SK-MEL-5 (cell line): ENCODE results near the gene TASP1. TPM values are rescaled to one million over a fixed set of nuclear protein-coding genes. Genes with fewer than 3 reads are reported as not detected.
"Not testable (repeated sequence)": the region's sequence is repeated elsewhere in the genome, so short reads cannot be mapped to it uniquely, and the experiment has no call there.

ENCODE experiments used
- DNase-seq: peaks from one replicate; pipeline ENCODE4 v3.0.0-alpha.2; 2016; ENCODE audit warnings: low read depth, low spot score
- in situ Hi-C: cut with HindIII; loops from 2 replicates; pipeline ENCODE4 v1.10.0; 2016; ENCODE audit warnings: low sequenced_read_pairs, high pct_unique_total_duplicates, low pct_unique_long_range_greater_than_20kb
- total RNA-seq: library from RNA; depleted of rRNA; stranded (reverse); fragments of >200 nt; shearing (Covaris generic); gene quantifications from 2 replicates; pipeline ENCODE4 v1.2.3, GENCODE V29; 2014

TASP1 gene
- total RNA-seq, 1 experiment from 2014 or later, result 11.1 TPM

- DNase-seq, result no peak
- in situ Hi-C loops, result no loop called here
These were observed 108.6 kb downstream of the TASP1 start for GRCh38 chr20:13530146-13530545.

GRCh38 chr20:13526551-13526950, 112.2 kb downstream of the TASP1 start:
- no peak for DNase-seq
- in situ Hi-C loops, result no loop called here

- peak; percentile 39 for DNase-seq
- in situ Hi-C loops, result no loop called here
These were observed 113.3 kb downstream of the TASP1 start for GRCh38 chr20:13525225-13525940.

GRCh38 chr20:13524339-13524738, 114.4 kb downstream of the TASP1 start:
- in situ Hi-C loops, result no loop called here
- no peak for DNase-seq

- no peak for DNase-seq
- in situ Hi-C loops, result no loop called here
These were observed 120.9 kb downstream of the TASP1 start for GRCh38 chr20:13517831-13518230.

- no peak for DNase-seq
- in situ Hi-C loops, result no loop called here
These were observed 122.8 kb downstream of the TASP1 start for GRCh38 chr20:13515796-13516558.

DNA sequence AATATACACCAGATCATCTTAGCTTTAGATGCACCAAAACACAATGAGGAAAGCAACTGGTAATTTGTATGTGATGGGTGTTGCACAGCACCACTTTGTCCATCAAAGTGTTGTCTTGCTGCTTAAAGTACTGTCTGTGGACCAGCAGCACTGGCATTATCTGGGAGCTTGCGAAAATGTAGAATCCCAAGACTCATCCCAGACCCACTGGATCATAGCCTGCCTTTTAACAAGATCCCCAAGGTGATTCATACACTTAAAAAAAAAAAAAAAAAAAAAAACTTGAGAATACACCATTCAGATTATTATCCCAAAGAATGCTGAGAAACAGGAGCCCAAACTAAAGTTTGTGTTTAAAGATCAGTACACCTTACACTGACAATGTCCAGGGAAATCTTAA, 123.4 kb downstream of the TASP1 start:
- in situ Hi-C loops, result no loop called here
- no peak for DNase-seq

DNA sequence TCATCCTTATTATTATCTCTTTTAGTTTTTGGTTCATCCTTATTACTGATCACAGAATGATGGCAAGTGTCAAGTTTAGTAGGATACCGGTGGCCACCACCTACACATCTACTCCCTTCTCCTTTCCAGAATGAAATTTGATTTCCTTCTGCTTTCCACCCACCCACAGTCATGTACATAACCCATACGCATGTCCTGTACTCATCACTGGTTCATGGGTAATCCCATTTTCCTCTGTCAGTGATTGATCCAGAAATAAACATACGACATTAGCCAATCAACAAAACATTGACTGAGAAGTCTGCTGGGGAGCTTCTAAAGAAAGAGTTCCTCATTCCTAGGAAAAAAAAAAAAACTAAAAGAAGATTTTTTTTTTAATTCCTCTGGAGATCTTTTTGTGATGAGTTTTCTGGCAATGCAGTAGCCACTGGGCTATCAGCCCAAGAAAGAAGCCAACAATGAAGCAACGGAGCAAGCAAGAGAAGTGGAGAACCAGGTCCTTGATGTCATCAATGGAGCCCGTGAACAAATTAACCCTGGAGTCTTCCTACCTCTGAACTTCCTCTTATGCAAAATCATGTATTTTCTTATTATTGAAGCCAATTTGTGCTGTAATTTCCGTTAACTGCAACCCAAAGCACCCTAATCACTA, 127.8 kb downstream of the TASP1 start:
- in situ Hi-C loops, result no loop called here
- DNase-seq, result no peak

DNA sequence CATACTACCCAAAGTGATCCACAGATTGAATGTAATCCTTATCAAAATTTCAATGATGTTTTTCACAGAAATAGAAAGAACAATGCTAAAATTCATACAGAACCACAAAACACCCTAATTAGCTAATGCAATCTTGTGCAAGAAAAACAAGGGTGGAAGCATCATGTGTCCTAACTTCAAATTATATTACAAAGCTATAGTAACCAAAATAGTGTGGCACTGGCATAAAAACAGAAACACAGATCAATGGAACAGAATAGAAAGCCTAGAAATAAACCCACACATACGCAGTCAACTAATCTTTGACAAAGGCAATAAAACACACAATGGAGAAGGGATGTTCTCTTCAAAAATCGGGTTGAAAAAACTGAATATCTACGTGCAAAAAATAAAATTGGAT, 131.1 kb downstream of the TASP1 start:
- in situ Hi-C loops, result no loop called here
- DNase-seq, result no peak

DNA sequence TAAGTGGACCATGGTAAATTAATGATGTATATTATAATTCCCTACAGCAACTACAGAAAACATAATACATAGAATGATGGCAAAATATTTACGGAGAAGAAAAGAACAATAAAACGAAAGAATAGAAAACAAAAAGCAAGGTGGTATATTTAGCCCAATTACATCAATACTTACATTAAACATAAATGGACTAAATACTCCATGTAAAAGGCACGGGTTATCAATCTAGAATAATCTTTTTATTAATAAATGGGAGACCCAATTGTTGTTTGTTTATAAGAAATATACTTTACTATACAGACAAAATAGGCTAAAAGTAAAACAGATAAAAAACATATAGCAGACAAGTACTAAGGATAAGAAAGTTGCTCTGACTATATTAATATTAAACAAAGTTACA, 137.2 kb downstream of the TASP1 start:
- in situ Hi-C loops, result no loop called here
- DNase-seq, result no peak

DNA sequence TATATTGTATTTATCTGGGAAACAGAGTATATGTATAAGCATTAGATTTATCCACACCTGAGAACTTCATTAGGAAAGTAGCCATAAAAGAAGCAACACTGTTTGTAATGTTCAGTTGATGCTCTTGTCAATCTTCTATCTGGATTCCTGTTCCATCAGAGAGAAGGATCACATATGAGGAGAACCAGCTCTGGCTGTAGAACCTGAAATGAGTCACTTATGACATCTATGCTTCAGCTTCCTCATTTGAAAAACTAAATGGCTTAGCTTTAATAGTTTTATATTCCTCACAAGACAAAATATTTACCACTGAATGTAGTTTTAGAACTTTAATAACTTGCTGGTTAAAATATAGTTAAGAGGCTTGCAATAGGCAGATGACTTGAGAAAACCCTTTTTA, 144.7 kb downstream of the TASP1 start:
- in situ Hi-C loops, result no loop called here
- no peak for DNase-seq

- in situ Hi-C loops, result no loop called here
- no peak for DNase-seq
These were observed 145.6 kb downstream of the TASP1 start for GRCh38 chr20:13493143-13493542.

DNA sequence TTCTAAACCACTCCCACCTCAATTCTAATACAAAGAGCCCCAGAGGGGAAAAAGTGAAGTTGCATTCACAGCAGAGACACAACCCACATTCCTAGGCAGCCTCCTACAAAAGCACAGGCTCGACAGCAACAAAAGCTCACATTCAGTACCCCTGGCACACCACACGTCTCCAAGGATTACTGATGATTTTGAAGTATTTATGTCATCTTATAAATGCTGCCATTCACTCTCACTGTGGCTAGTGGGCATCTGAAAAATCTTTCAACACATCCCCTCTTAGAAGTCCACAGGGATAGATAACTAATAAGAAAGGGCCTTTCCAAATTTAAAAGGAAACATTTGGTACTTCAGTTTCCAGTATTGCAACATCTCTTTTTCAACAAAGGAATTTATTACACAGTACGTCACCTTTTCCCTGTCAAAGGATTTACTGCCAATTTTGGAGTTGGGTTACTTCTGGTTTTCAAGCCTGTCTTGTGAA, 146.7 kb downstream of the TASP1 start:
- DNase-seq, result peak; percentile 99
- in situ Hi-C loops, result no loop called here

DNA sequence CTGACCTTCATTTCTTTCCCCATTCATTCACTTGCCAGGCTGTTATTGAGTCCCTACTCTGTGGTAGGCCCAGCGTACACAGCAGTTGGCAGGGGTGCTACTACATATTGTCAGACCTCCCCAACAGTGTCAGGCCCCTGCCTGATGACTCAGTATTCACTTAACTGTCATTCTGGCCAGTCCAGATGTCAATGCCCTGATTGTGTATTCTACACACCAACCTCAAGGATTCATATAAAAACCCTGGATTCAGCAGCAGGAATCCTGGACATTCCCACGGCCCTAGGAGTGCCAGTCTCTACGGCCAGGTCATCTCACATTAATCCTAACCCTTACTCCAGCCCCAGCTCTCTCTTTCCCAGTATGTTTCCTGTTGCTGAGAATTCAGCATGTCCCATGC, 151.5 kb downstream of the TASP1 start:
- no peak for DNase-seq
- in situ Hi-C loops, result no loop called here

DNA sequence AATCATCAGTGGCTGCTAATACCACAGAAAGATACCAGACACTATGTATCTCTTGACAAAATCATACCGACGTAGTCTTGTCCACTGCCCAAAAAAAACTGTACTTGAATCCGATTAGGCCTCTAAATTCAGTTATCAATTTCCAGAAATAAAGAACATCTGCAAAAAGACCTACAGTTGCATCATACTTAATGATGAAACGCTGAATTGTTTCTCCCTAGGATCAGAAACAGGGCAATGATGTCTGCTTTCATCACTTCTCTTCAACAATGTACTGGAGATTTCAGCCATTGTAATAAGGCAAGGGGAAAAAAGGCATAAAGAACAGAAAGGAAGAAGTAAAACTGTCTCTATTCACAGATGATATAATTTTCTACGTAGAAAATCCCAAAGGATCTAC, 152.0 kb downstream of the TASP1 start:
- in situ Hi-C loops, result no loop called here

DNA sequence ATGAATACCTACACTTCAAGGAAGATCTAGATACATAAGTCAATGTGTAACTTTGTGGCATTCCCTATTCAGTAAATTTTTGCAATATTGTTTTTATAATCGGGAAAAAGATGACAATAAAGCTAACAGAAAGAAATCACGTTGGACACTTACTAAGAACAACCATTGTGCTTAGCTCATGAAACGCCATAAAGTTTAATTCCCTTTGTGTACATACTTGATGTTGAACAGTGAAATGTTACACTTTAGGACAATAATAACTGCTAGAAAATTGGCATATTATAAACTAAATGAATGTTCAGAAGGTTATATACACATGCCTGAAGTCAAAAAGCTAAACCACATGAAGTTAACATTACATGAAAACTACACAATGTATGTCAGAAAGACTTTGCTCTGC, 153.2 kb downstream of the TASP1 start:
- in situ Hi-C loops, result no loop called here
- no peak for DNase-seq

More for the DNA sequence above, 152.0 kb downstream of the TASP1 start:
- no peak for DNase-seq

DNA sequence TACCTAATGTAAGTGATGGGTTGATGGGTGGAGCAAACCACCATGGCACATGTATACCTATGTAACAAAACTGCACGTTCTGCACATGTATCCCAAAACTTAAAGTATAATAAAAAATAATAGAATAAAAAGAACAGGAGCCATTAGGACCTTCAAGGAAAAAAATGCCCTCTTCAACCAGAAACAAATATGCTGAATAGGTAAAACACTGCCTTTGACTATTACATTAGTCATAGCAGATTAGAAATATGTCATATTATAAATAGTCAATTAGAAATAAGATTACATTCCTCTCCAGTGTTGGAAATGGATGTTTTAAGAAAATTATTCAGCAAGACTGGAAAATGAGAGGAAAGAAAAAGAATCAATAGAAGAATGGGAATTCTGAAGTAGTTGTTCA, 153.7 kb downstream of the TASP1 start:
- DNase-seq, in situ Hi-C loops: not testable (repeated sequence)

DNA sequence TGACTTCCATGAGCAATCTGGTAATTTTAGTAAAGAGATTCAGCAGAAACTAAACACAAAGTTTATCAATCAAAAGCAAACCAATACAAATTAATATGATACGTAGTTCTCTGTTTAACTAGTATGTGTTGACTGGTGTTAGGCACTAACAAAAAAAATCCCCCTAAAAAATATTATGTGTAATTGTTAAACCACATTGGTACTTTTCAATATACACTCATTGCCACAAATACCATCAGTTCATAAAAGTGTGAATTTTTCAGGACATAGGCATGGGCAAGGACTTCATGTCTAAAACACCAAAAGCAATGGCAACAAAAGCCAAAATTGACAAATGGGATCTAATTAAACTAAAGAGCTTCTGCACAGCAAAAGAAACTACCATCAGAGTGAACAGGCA, 155.3 kb downstream of the TASP1 start:
- in situ Hi-C loops, DNase-seq: not testable (repeated sequence)
